Measurements from ENCODE around the gene RASSF5. TPM values are rescaled to one million over a fixed set of nuclear protein-coding genes. Genes with fewer than 3 reads are reported as not detected.

The RASSF5 gene
- total and polyA plus RNA-seq, 9 of the 15 experiments (the other 6 are each of a cell fraction or from before 2014, with no cell fraction given): 6.1 to 41.0 (median 25.2) TPM

DNA sequence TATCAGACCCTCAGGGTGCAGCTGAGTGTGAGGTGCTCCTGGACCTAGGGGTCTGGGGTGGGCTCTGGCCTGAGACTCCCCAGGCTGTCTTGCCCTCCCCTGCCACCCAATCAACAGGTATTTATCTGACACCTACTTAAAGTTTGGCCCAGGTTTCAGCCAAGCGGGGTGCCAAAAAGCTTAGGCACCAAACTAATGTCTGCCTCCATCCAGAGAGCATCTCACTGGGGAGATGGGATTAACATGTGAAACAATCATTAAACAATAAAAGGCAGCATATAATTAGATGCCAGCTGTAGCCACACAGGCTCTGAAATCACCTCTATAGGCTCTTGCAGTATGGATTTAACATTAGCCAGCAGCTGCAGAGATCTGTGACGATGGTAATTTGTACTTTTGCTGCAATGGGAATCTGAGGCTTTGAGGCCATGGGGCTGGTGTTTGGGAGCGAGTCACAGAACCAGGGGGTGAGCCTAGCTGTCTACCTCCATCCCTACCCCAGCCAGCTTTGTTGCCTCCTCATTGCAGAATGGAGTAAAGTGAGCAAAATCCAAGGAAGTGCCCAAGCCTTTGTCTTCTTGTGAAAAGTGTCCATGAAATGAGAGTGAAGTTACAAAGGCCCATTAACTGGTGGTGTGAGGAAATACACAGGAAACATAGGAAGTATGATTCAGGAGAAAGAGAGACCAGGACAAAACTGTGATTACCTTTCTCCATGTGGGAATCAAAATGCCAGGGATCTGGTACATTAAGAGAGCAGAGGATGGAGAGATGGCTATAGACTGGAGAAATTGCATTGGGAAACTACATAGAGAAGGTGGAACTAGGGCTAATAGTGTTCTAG lies 68.8 kb downstream of the RASSF5 start (continued):
- TF ChIP-seq, protein P1, sequence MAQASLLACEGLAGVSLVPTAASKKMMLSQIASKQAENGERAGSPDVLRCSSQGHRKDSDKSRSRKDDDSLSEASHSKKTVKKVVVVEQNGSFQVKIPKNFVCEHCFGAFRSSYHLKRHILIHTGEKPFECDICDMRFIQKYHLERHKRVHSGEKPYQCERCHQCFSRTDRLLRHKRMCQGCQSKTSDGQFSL (CRISPR knock-in tag; IDR thresholded peaks at IDR 0.05): no peak
- TF ChIP-seq, protein P1 (tag; IDR thresholded peaks at IDR 0.05): 0 out of 4 replicates have a peak, but pooled peaks of 1 of the 2 experiments have one; percentile 68
- TF ChIP-seq ZNF184 (CRISPR knock-in tag; IDR thresholded peaks at IDR 0.05): no peak
- no peak for TF ChIP-seq RBM22 (IDR thresholded peaks at IDR 0.05; ENCODE audit: low read depth, low read length, poor library complexity, severe bottlenecking)
- TF ChIP-seq TCF7L2 (IDR thresholded peaks at IDR 0.05; ENCODE audit: low read depth, low read length): no peak
- peak; percentile 52; the same call in 1 of the 2 replicates for TF ChIP-seq GTF2E2 (tag; IDR thresholded peaks at IDR 0.05)
- no peak for TF ChIP-seq HDAC3 (IDR thresholded peaks at IDR 0.05; ENCODE audit: borderline replicate concordance, partially characterized antibody)
- TF ChIP-seq NFIC (IDR thresholded peaks at IDR 0.05): no peak
- peak; percentile 15; the same call in 1 of the 2 replicates for TF ChIP-seq ZNF175 (CRISPR knock-in tag; IDR thresholded peaks at IDR 0.05; ENCODE audit: low read depth)
- TF ChIP-seq, protein P2, sequence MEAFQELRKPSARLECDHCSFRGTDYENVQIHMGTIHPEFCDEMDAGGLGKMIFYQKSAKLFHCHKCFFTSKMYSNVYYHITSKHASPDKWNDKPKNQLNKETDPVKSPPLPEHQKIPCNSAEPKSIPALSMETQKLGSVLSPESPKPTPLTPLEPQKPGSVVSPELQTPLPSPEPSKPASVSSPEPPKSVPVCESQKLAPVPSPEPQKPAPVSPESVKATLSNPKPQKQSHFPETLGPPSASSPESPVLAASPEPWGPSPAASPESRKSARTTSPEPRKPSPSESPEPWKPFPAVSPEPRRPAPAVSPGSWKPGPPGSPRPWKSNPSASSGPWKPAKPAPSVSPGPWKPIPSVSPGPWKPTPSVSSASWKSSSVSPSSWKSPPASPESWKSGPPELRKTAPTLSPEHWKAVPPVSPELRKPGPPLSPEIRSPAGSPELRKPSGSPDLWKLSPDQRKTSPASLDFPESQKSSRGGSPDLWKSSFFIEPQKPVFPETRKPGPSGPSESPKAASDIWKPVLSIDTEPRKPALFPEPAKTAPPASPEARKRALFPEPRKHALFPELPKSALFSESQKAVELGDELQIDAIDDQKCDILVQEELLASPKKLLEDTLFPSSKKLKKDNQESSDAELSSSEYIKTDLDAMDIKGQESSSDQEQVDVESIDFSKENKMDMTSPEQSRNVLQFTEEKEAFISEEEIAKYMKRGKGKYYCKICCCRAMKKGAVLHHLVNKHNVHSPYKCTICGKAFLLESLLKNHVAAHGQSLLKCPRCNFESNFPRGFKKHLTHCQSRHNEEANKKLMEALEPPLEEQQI (IDR thresholded peaks at IDR 0.05): no peak
- peak; percentile 69; the same call in 1 of the 2 replicates for TF ChIP-seq ZNF584 (CRISPR knock-in tag; IDR thresholded peaks at IDR 0.05; ENCODE audit: low read depth)
- no peak for TF ChIP-seq BDP1 (IDR thresholded peaks at IDR 0.05; ENCODE audit: insufficient read depth, insufficient read length)
- TF ChIP-seq SIRT6 (IDR thresholded peaks at IDR 0.05; ENCODE audit: low read depth, low read length): no peak
- no peak for TF ChIP-seq ZNF316 (IDR thresholded peaks at IDR 0.05)
- TF ChIP-seq, protein P3, sequence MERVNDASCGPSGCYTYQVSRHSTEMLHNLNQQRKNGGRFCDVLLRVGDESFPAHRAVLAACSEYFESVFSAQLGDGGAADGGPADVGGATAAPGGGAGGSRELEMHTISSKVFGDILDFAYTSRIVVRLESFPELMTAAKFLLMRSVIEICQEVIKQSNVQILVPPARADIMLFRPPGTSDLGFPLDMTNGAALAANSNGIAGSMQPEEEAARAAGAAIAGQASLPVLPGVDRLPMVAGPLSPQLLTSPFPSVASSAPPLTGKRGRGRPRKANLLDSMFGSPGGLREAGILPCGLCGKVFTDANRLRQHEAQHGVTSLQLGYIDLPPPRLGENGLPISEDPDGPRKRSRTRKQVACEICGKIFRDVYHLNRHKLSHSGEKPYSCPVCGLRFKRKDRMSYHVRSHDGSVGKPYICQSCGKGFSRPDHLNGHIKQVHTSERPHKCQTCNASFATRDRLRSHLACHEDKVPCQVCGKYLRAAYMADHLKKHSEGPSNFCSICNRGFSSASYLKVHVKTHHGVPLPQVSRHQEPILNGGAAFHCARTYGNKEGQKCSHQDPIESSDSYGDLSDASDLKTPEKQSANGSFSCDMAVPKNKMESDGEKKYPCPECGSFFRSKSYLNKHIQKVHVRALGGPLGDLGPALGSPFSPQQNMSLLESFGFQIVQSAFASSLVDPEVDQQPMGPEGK (CRISPR knock-in tag; IDR thresholded peaks at IDR 0.05; ENCODE audit: borderline replicate concordance): peak; percentile 51; the same call in 1 of the 2 replicates
- TF ChIP-seq, protein P4, sequence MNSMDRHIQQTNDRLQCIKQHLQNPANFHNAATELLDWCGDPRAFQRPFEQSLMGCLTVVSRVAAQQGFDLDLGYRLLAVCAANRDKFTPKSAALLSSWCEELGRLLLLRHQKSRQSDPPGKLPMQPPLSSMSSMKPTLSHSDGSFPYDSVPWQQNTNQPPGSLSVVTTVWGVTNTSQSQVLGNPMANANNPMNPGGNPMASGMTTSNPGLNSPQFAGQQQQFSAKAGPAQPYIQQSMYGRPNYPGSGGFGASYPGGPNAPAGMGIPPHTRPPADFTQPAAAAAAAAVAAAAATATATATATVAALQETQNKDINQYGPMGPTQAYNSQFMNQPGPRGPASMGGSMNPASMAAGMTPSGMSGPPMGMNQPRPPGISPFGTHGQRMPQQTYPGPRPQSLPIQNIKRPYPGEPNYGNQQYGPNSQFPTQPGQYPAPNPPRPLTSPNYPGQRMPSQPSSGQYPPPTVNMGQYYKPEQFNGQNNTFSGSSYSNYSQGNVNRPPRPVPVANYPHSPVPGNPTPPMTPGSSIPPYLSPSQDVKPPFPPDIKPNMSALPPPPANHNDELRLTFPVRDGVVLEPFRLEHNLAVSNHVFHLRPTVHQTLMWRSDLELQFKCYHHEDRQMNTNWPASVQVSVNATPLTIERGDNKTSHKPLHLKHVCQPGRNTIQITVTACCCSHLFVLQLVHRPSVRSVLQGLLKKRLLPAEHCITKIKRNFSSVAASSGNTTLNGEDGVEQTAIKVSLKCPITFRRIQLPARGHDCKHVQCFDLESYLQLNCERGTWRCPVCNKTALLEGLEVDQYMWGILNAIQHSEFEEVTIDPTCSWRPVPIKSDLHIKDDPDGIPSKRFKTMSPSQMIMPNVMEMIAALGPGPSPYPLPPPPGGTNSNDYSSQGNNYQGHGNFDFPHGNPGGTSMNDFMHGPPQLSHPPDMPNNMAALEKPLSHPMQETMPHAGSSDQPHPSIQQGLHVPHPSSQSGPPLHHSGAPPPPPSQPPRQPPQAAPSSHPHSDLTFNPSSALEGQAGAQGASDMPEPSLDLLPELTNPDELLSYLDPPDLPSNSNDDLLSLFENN (IDR thresholded peaks at IDR 0.05; ENCODE audit: low read depth in 2 of 2, low read length in 2 of 2): no peak
- no peak for TF ChIP-seq CBFB (CRISPR knock-in tag; IDR thresholded peaks at IDR 0.05)

Data from K562 (cell line).